H1 (cell line): ENCODE results near the gene RGS3. TPM values are rescaled to one million over a fixed set of nuclear protein-coding genes. Genes with fewer than 3 reads are reported as not detected.

ENCODE experiments used
- FOSL1 ChIP-seq: IDR thresholded peaks from 2 replicates; pipeline ENCODE4 v1.6.1; 2011; ENCODE audit warnings: mild to moderate bottlenecking, low read depth, low read length, moderate library complexity; ENCODE audit not compliant: insufficient read depth
- polyA plus RNA-seq, 7 experiments: library from polyadenylated mRNA; depleted of rRNA in 3 of 7; stranded (reverse) in 5 of 7; unstranded in 2 of 7; fragments of >200 nt in 5 of 7; fragments of 200-250 nt in 2 of 7; gene quantifications; 1 replicate in 5 of 7; 2 replicates in 1 of 7; 4 replicates in 1 of 7; pipeline versions ENCODE4 v1.2.1 to v1.2.3, GENCODE V29; 2011 to 2013; ENCODE audit warnings: missing spikeins in 2 of 7, mixed read lengths in 2 of 7
- total RNA-seq: library from RNA; stranded (reverse); fragmentation: NEBNext Ultra II Directional; extraction: Animal tissue kit (Norgen Biotek cat#: 25700); gene quantifications from 2 replicates; pipeline ENCODE4 v1.2.1, GENCODE V29; 2021

The RGS3 gene
- total and polyA plus RNA-seq, 2 of the 8 experiments (the other 6 are each of a cell fraction or from before 2014, with no cell fraction given), result 12.6 to 18.2 TPM

- no peak for TF ChIP-seq FOSL1
- TF ChIP-seq, all 59 proteins: peak for 0
Observed at GRCh38 chr9:113542741-113543140, 79.2 kb downstream of the RGS3 start (continued).
